ENCODE results near the gene MAP4K5. TPM values are rescaled to one million over a fixed set of nuclear protein-coding genes. Genes with fewer than 3 reads are reported as not detected.

MAP4K5 gene
- polyA plus RNA-seq, 1 experiment, result 8.8 TPM

DNA sequence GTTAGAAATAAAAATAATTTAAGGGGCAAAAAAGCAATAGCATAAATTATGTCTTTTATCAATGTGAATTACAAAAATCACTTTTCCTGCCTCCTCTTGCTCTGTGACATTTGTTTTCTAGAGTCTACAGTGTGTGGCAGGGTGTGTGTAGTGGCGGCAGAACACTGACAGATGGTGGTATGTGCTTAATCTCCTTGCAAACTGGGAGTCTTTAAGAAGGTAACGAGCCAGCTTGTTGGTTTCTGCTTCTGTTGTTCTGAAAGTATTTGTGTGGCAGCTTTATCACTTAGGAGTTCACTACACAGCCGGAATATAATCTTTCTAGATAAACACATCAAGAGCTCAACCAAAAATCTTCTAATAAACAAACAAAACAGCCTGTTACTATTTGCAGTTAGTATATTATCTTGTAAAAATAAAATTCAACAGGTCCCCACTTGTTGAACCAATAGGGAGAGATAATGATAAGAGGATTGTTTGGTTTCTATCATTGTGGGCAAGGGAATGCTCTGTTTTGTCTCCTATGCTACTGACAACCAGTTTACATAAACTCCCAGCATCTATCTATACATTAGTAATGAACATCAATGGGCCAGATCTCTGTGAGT, 148.6 kb downstream of the MAP4K5 start:
- Histone ChIP-seq H3K36me3 (ENCODE audit: control insufficient read depth, insufficient read depth, low read length) (no peaks in the 10 kb centered on the region), H3K27me3 (ENCODE audit: control insufficient read depth, insufficient read depth, low read length) (no peaks in the 10 kb centered on the region), H3K4me3 (ENCODE audit: low read depth, low read length) (no peak overlapping the region)
- TF ChIP-seq, protein P1, sequence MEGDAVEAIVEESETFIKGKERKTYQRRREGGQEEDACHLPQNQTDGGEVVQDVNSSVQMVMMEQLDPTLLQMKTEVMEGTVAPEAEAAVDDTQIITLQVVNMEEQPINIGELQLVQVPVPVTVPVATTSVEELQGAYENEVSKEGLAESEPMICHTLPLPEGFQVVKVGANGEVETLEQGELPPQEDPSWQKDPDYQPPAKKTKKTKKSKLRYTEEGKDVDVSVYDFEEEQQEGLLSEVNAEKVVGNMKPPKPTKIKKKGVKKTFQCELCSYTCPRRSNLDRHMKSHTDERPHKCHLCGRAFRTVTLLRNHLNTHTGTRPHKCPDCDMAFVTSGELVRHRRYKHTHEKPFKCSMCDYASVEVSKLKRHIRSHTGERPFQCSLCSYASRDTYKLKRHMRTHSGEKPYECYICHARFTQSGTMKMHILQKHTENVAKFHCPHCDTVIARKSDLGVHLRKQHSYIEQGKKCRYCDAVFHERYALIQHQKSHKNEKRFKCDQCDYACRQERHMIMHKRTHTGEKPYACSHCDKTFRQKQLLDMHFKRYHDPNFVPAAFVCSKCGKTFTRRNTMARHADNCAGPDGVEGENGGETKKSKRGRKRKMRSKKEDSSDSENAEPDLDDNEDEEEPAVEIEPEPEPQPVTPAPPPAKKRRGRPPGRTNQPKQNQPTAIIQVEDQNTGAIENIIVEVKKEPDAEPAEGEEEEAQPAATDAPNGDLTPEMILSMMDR (IDR thresholded peaks at IDR 0.05; ENCODE audit: insufficient read depth, low read depth, low read length), result no peak
- DNase-seq (ENCODE audit: low read depth), result no peak
- ChIA-PET POLR2A (no interaction called here), CTCF (interaction anchor here (0.6 kb wide), 1 partner anchor 23 kb away, joined by 3 read pairs; no protein-coding TSS in a partner anchor)

DNA sequence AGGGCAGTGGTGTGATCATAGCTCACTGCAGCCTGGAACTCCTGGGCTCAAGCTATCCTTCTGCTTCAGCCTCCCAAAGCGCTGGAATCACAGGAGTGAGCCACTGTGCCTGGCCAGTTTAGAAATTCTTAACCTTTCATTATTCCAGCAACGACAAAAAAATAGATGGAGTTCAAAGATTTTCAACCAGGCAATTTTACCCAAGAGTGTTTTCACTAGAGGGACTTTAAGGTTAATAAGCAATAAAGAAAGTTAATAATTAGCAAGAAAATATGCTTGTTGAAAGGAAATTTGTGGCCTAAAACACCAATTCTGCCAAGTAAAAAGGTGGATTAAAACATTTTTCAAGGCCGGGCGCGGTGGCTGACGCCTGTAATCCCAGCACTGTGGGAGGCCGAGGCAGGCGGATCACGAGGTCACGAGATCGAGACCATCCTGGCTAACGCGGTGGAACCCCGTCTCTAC, 150.5 kb downstream of the MAP4K5 start:
- CTCF ChIA-PET, result no interaction called here
- no peaks in the 10 kb centered on the region for H3K27me3 ChIP-seq (ENCODE audit: control insufficient read depth, insufficient read depth, low read length)
- no peak for DNase-seq (ENCODE audit: low read depth)
- no peak overlapping the region for H3K4me3 ChIP-seq (ENCODE audit: low read depth, low read length)
- POLR2A ChIA-PET, result no interaction called here
- TF ChIP-seq, protein P1 (IDR thresholded peaks at IDR 0.05; ENCODE audit: insufficient read depth, low read depth, low read length), result no peak
- no peaks in the 10 kb centered on the region for H3K36me3 ChIP-seq (ENCODE audit: control insufficient read depth, insufficient read depth, low read length)

DNA sequence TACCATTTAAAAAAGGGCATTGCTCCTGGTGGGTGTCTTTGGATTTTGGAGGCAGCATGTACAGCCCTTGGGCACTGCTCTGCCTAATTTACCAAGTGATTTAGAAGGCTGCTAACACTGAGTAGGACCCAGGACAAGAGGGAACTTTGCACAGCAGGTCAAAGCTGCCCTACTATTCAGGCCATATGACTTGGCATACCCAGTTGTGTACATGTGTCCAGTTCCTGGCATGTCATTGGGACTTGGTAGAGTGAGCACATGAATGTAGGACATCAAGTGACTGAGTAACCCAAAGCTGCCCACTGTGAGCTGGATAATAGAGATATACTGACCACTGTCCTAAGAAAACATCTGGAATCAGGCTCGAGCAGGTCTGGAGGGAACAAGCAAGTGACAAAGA, 151.4 kb downstream of the MAP4K5 start:
- DNase-seq (ENCODE audit: low read depth), result no peak
- H3K27me3 ChIP-seq (ENCODE audit: control insufficient read depth, insufficient read depth, low read length), result no peaks in the 10 kb centered on the region
- no peak overlapping the region for H3K4me3 ChIP-seq (ENCODE audit: low read depth, low read length)
- H3K36me3 ChIP-seq (ENCODE audit: control insufficient read depth, insufficient read depth, low read length), result no peaks in the 10 kb centered on the region
- TF ChIP-seq, protein P1 (IDR thresholded peaks at IDR 0.05; ENCODE audit: insufficient read depth, low read depth, low read length), result no peak
- CTCF ChIA-PET, result interaction anchor here (0.6 kb wide), 1 partner anchor 48 kb away, joined by 3 read pairs; no protein-coding TSS in a partner anchor
- POLR2A ChIA-PET, result no interaction called here

DNA sequence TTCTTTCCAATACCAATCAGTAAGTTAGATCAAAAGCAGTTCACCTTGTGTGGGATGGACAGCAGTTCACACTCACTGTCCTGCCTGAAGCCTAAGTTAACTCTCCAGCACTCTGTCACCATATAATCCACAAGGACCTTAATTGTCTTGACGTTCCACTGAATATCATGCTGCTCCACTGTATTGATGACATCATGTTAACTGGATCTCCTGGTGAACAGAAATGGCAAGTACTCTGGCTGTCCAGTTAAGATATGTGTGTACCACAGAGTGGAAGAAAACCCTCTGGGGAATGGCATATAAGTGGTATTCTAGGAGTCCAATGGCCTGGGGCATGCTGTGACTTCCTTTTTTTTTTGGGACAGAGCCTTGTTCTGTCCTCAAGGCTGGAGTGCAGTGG, 151.9 kb downstream of the MAP4K5 start:
- H3K36me3 ChIP-seq (ENCODE audit: control insufficient read depth, insufficient read depth, low read length), result no peaks in the 10 kb centered on the region
- TF ChIP-seq, protein P1 (IDR thresholded peaks at IDR 0.05; ENCODE audit: insufficient read depth, low read depth, low read length), result no peak
- ChIA-PET CTCF (no interaction called here), POLR2A (no interaction called here)
- H3K4me3 ChIP-seq (ENCODE audit: low read depth, low read length), result no peak overlapping the region
- no peak for DNase-seq (ENCODE audit: low read depth)
- no peaks in the 10 kb centered on the region for H3K27me3 ChIP-seq (ENCODE audit: control insufficient read depth, insufficient read depth, low read length)

DNA sequence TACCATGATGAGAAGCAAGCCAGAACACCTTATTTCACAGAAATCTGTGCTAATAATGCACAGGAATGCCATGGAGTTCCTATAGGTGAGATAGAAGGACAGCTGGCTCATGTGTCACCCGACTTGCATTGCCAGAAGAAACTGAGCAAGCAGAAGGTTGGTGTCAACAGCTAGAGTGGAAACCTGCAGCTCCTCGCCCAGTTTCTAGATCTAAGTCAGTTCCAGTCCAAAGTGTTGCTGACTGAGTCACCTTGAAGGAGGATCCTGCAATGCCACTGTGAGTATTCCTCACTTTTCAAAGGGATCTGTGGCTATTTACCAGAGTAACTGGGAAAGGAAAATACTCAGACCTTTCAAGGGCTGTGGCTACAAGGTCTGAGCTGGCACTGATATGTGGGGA, 152.8 kb downstream of the MAP4K5 start:
- Histone ChIP-seq H3K27me3 (ENCODE audit: control insufficient read depth, insufficient read depth, low read length) (no peaks in the 10 kb centered on the region), H3K4me3 (ENCODE audit: low read depth, low read length) (no peak overlapping the region), H3K36me3 (ENCODE audit: control insufficient read depth, insufficient read depth, low read length) (no peaks in the 10 kb centered on the region)
- DNase-seq (ENCODE audit: low read depth), result no peak
- ChIA-PET POLR2A (no interaction called here), CTCF (interaction anchor here (1.2 kb wide), 1 partner anchor 59 kb away, joined by 3 read pairs; no protein-coding TSS in a partner anchor)
- TF ChIP-seq, protein P1 (IDR thresholded peaks at IDR 0.05; ENCODE audit: insufficient read depth, low read depth, low read length), result no peak

All from BJ (cell line).